OCI-LY7 (cell line): ENCODE results near the gene HYI.

Source experiments
- CTCF ChIP-seq: fragments of 200-600 bp; sonication (generic); conservative IDR thresholded peaks from 2 replicates; pipeline ENCODE4 v1.5.1; 2014; ENCODE audit warnings: mild to moderate bottlenecking, antibody characterized with exemption, low read length, moderate library complexity, mixed read lengths
- EZH2phosphoT487 ChIP-seq: fragments of 200-600 bp; sonication (generic); IDR thresholded peaks from 2 replicates; pipeline ENCODE4 v1.6.1; 2018; ENCODE audit warnings: low read depth, borderline replicate concordance, mild to moderate bottlenecking, mixed run types, antibody characterized with exemption, low read length, moderate library complexity, mixed read lengths

- TF ChIP-seq EZH2phosphoT487 = no peak
- TF ChIP-seq CTCF = no peak
Measured at GRCh38 chr1:43465505-43466067, 11.9 kb upstream of the HYI start.
